RWPE2 (cell line): ENCODE measurements around the gene SP3.

Experiments
- ATAC-seq: fragments of 200-7000 bp; cut with Tn5 transposase; 3 replicates; pipeline ENCODE4 v1.9.1; 2021; ENCODE audit warnings: low read depth
- DNase-seq: peaks from one replicate; pipeline ENCODE4 v3.0.0-alpha.2; 2020; ENCODE audit warnings: low spot score
- H3K27ac ChIP-seq: fragments of 450-650 bp; 2 replicates; pipeline ENCODE4 v1.5.1; 2017; ENCODE audit warnings: mild to moderate bottlenecking; ENCODE audit not compliant: poor library complexity, severe bottlenecking
- H3K27me3 ChIP-seq: fragments of 250-450 bp; sonication (Bioruptor Pico); 2 replicates; pipeline ENCODE4 v1.5.1; 2021; ENCODE audit warnings: mild to moderate bottlenecking, moderate library complexity; ENCODE audit not compliant: insufficient read depth, poor library complexity, severe bottlenecking
- H3K36me3 ChIP-seq: fragments of 250-450 bp; sonication (Bioruptor Pico); 2 replicates; pipeline ENCODE4 v1.5.1; 2020; ENCODE audit warnings: low read depth, mild to moderate bottlenecking, moderate library complexity
- H3K4me1 ChIP-seq: fragments of 250-450 bp; sonication (Bioruptor Pico); 2 replicates; pipeline ENCODE4 v1.5.1; 2021; ENCODE audit warnings: mild to moderate bottlenecking, moderate library complexity; ENCODE audit not compliant: insufficient read depth, poor library complexity, severe bottlenecking
- H3K4me3 ChIP-seq: fragments of 250-450 bp; sonication (Bioruptor Pico); 2 replicates; pipeline ENCODE4 v1.5.1; 2021; ENCODE audit warnings: mild to moderate bottlenecking, moderate library complexity; ENCODE audit not compliant: severe bottlenecking
- H3K9me3 ChIP-seq: fragments of 250-450 bp; sonication (Bioruptor Pico); 2 replicates; pipeline ENCODE4 v1.5.1; 2021; ENCODE audit warnings: mild to moderate bottlenecking, moderate library complexity; ENCODE audit not compliant: severe bottlenecking
- CTCF ChIP-seq: fragments of 450-650 bp; IDR thresholded peaks from one replicate; pipeline ENCODE4 v1.5.1; 2017; ENCODE audit warnings: mild to moderate bottlenecking, moderate library complexity; ENCODE audit not compliant: poor library complexity, severe bottlenecking

SP3 gene

GRCh38 chr2:173874003-173874893, 90.9 kb downstream of the SP3 start:
- H3K27ac ChIP-seq = no peak overlapping the region
- no peaks in the 10 kb centered on the region for H3K36me3 ChIP-seq
- TF ChIP-seq CTCF = no peak
- H3K27me3 ChIP-seq = no peaks in the 10 kb centered on the region
- H3K9me3 ChIP-seq = no peaks in the 10 kb centered on the region
- H3K4me1 ChIP-seq = peaks cover 4% of the 10 kb centered on the region
- no peak overlapping the region for H3K4me3 ChIP-seq
- no peak for DNase-seq
- ATAC-seq = no peak

- H3K4me3 ChIP-seq = no peak overlapping the region
- ATAC-seq = no peak
- no peak for TF ChIP-seq CTCF
- H3K4me1 ChIP-seq = peaks cover 4% of the 10 kb centered on the region
- H3K27ac ChIP-seq = no peak overlapping the region
- no peaks in the 10 kb centered on the region for H3K27me3 ChIP-seq
- no peak for DNase-seq
- no peaks in the 10 kb centered on the region for H3K36me3 ChIP-seq
- no peaks in the 10 kb centered on the region for H3K9me3 ChIP-seq
Observed at GRCh38 chr2:173872714-173873113, 92.5 kb downstream of the SP3 start.

- Histone ChIP-seq H3K27ac (no peak overlapping the region), H3K27me3 (no peaks in the 10 kb centered on the region), H3K9me3 (no peaks in the 10 kb centered on the region), H3K4me1 (peaks cover 4% of the 10 kb centered on the region), H3K4me3 (no peak overlapping the region), H3K36me3 (no peaks in the 10 kb centered on the region)
- no peak for TF ChIP-seq CTCF
- no peak for ATAC-seq
- no peak for DNase-seq
Observed at GRCh38 chr2:173869244-173870229, 95.6 kb downstream of the SP3 start.

- ATAC-seq (no peak), DNase-seq (no peak)
- no peak overlapping the region for H3K4me3 ChIP-seq
- H3K27ac ChIP-seq = no peak overlapping the region
- no peak for TF ChIP-seq CTCF
- H3K36me3 ChIP-seq = no peaks in the 10 kb centered on the region
- H3K4me1 ChIP-seq = peaks cover 4% of the 10 kb centered on the region
- no peaks in the 10 kb centered on the region for H3K27me3 ChIP-seq
- H3K9me3 ChIP-seq = no peaks in the 10 kb centered on the region
Observed at GRCh38 chr2:173868406-173868805, 96.8 kb downstream of the SP3 start.
